ENCODE results near the gene MAPKAP1. TPM values are rescaled to one million over a fixed set of nuclear protein-coding genes. Genes with fewer than 3 reads are reported as not detected.

MAPKAP1 gene
- polyA plus RNA-seq, 1 donor (not counting 4 experiments of a cell fraction or from before 2014, with no cell fraction given) = 129 TPM

- FAIRE-seq = no peak
Measured at GRCh38 chr9:125600194-125600593, 106.8 kb downstream of the MAPKAP1 start.

GRCh38 chr9:125594223-125594610 is 112.8 kb downstream of the MAPKAP1 start:
- DNase-seq (ENCODE audit: low read depth, low spot score) (no peak), FAIRE-seq (no peak)
- Histone ChIP-seq H3K4me1 (ENCODE audit: control insufficient read depth, extremely low read depth, insufficient read depth, low read length) (peaks cover 12% of the 10 kb centered on the region), H3K79me2 (ENCODE audit: control insufficient read depth, insufficient read depth, low read length) (peaks cover 59% of the 10 kb centered on the region), H4K20me1 (ENCODE audit: control insufficient read depth, extremely low read depth, insufficient read depth, low read length) (no peaks in the 10 kb centered on the region), H3K36me3 (ENCODE audit: control insufficient read depth in 2 of 2, extremely low read depth in 1 of 2, insufficient read depth in 2 of 2, low read length in 2 of 2) (peaks cover 0 to 11% of the 10 kb centered on the region in 2 experiments), H3K27me3 (ENCODE audit: control insufficient read depth, extremely low read depth, insufficient read depth, low read length) (no peaks in the 10 kb centered on the region), H3K4me3 (ENCODE audit: control insufficient read depth in 2 of 3, extremely low read depth in 1 of 3, insufficient read depth in 2 of 3, low read depth in 1 of 3, low read length in 3 of 3) (no peak overlapping the region), H2AFZ (ENCODE audit: control insufficient read depth, low read length) (no peak overlapping the region), H3K9me3 (ENCODE audit: control insufficient read depth, low read depth, low read length) (no peaks in the 10 kb centered on the region), H3K9me1 (ENCODE audit: control insufficient read depth, extremely low read depth, insufficient read depth, low read length) (peaks cover 4% of the 10 kb centered on the region), H3K4me2 (ENCODE audit: control insufficient read depth, extremely low read depth, insufficient read depth, low read depth, low read length) (no peak overlapping the region), H3K9ac (ENCODE audit: control insufficient read depth, extremely low read depth, insufficient read depth, low read length) (no peak overlapping the region), H3K27ac (ENCODE audit: control insufficient read depth, insufficient read depth, low read length) (no peak overlapping the region)
- TF ChIP-seq CTCF (optimal IDR thresholded peaks at IDR 0.05 in 1 of 3, IDR thresholded peaks at IDR 0.05 in 1 of 3, conservative IDR thresholded peaks at IDR 0.05 in 1 of 3; ENCODE audit: extremely low read depth in 1 of 3, insufficient read depth in 2 of 3, low read length in 3 of 3) (no peak), EZH2 (IDR thresholded peaks at IDR 0.05; ENCODE audit: low read length) (no peak)
- dilution Hi-C loops (cut with MboI; ENCODE audit: extremely low pct_ligation_motif_present, low sequenced_read_pairs) = no loop called here

More at GRCh38 chr9:125600194-125600593, 106.8 kb downstream of the MAPKAP1 start:
- H3K9ac ChIP-seq (ENCODE audit: control insufficient read depth, extremely low read depth, insufficient read depth, low read length) = no peak overlapping the region
- TF ChIP-seq EZH2 (IDR thresholded peaks at IDR 0.05; ENCODE audit: low read length) (no peak), CTCF (optimal IDR thresholded peaks at IDR 0.05 in 1 of 3, IDR thresholded peaks at IDR 0.05 in 1 of 3, conservative IDR thresholded peaks at IDR 0.05 in 1 of 3; ENCODE audit: extremely low read depth in 1 of 3, insufficient read depth in 2 of 3, low read length in 3 of 3) (no peak)
- H3K27ac ChIP-seq (ENCODE audit: control insufficient read depth, insufficient read depth, low read length) = no peak overlapping the region
- no peaks in the 10 kb centered on the region for H3K9me1 ChIP-seq (ENCODE audit: control insufficient read depth, extremely low read depth, insufficient read depth, low read length)
- H3K4me2 ChIP-seq (ENCODE audit: control insufficient read depth, extremely low read depth, insufficient read depth, low read depth, low read length) = no peak overlapping the region
- H3K36me3 ChIP-seq (ENCODE audit: control insufficient read depth in 2 of 2, extremely low read depth in 1 of 2, insufficient read depth in 2 of 2, low read length in 2 of 2) = peaks cover 0 to 12% of the 10 kb centered on the region in 2 experiments
- H3K4me1 ChIP-seq (ENCODE audit: control insufficient read depth, extremely low read depth, insufficient read depth, low read length) = no peaks in the 10 kb centered on the region
- dilution Hi-C loops (cut with MboI; ENCODE audit: extremely low pct_ligation_motif_present, low sequenced_read_pairs) = no loop called here
- no peak overlapping the region for H3K4me3 ChIP-seq (ENCODE audit: control insufficient read depth in 2 of 3, extremely low read depth in 1 of 3, insufficient read depth in 2 of 3, low read depth in 1 of 3, low read length in 3 of 3)
- peaks cover 58% of the 10 kb centered on the region for H3K79me2 ChIP-seq (ENCODE audit: control insufficient read depth, insufficient read depth, low read length)
- no peaks in the 10 kb centered on the region for H3K27me3 ChIP-seq (ENCODE audit: control insufficient read depth, extremely low read depth, insufficient read depth, low read length)
- DNase-seq (ENCODE audit: low read depth, low spot score) = no peak
- H2AFZ ChIP-seq (ENCODE audit: control insufficient read depth, low read length) = no peak overlapping the region
- H3K9me3 ChIP-seq (ENCODE audit: control insufficient read depth, low read depth, low read length) = no peaks in the 10 kb centered on the region
- H4K20me1 ChIP-seq (ENCODE audit: control insufficient read depth, extremely low read depth, insufficient read depth, low read length) = peaks cover 2% of the 10 kb centered on the region

Measured in keratinocyte (primary cell).